Omental fat pad (tissue), 4 donors: ENCODE measurements around the gene ASGR2. TPM values are rescaled to one million over a fixed set of nuclear protein-coding genes. Genes with fewer than 3 reads are reported as not detected.
"Not testable (repeated sequence)": the region's sequence is repeated elsewhere in the genome, so short reads cannot be mapped to it uniquely, and the experiment has no call there.

Source experiments
- ATAC-seq: fragments of 150-250 bp; one replicate; pipeline ENCODE4 v1.9.1; 2016; ENCODE audit warnings: mild to moderate bottlenecking, moderate library complexity; ENCODE audit not compliant: low FRiP score
- DNase-seq: peaks from one replicate; pipeline ENCODE4 v3.0.0-alpha.2; 2019; ENCODE audit warnings: low spot score
- CTCF ChIP-seq, 3 donors: fragments of 450-650 bp; IDR thresholded peaks; one replicate each; pipeline ENCODE4 v1.5.1; 2016 to 2017; ENCODE audit warnings: antibody characterized with exemption in 3 of 3, mild to moderate bottlenecking in 3 of 3, moderate library complexity in 2 of 3
- total RNA-seq, 4 donors: library from RNA; depleted of rRNA; stranded (reverse); fragments of >200 nt; gene quantifications; one replicate each; pipeline ENCODE4 v1.1.0, GENCODE V29; 2016

Gene ASGR2
- total RNA-seq, 4 donors from 2014 or later, result 0.84 to 3.1 (median 1.6) TPM; not detected in 1

GRCh38 chr17:7095625-7096024 lies 19.0 kb downstream of the ASGR2 start:
- no peak for TF ChIP-seq CTCF (IDR thresholded peaks at IDR 0.05)
- ATAC-seq, result no peak

GRCh38 chr17:7094652-7095019 lies 20.0 kb downstream of the ASGR2 start:
- no peak for DNase-seq
- TF ChIP-seq CTCF (IDR thresholded peaks at IDR 0.05), result no peak
- no peak for ATAC-seq

More at GRCh38 chr17:7095625-7096024, 19.0 kb downstream of the ASGR2 start:
- DNase-seq, result no peak

- not testable (repeated sequence) for DNase-seq, ATAC-seq
Observed at GRCh38 chr17:7091311-7092005, 23.2 kb downstream of the ASGR2 start.

- not testable (repeated sequence) for DNase-seq, ATAC-seq
Observed at GRCh38 chr17:7089570-7089969, 25.1 kb downstream of the ASGR2 start.

- DNase-seq, ATAC-seq: not testable (repeated sequence)
Observed at GRCh38 chr17:7088442-7088841, 26.2 kb downstream of the ASGR2 start.

GRCh38 chr17:7084088-7084487 lies 30.5 kb downstream of the ASGR2 start:
- no peak for TF ChIP-seq CTCF (IDR thresholded peaks at IDR 0.05)
- DNase-seq (no peak), ATAC-seq (no peak)

- DNase-seq (no peak), ATAC-seq (no peak)
- TF ChIP-seq CTCF (IDR thresholded peaks at IDR 0.05), result no peak
Observed at GRCh38 chr17:7083592-7083991, 31.0 kb downstream of the ASGR2 start.

GRCh38 chr17:7081341-7082062 lies 33.1 kb downstream of the ASGR2 start:
- ATAC-seq, result no peak
- no peak for DNase-seq
- no peak for TF ChIP-seq CTCF (IDR thresholded peaks at IDR 0.05)
